ENCODE data around the gene MAD1L1. TPM values are rescaled to one million over a fixed set of nuclear protein-coding genes. Genes with fewer than 3 reads are reported as not detected.

Gene MAD1L1
- total RNA-seq, 1 experiment from 2014 or later, result 38.5 TPM

GRCh38 chr7:1959305-1959704 is 273.4 kb downstream of the MAD1L1 start:
- Histone ChIP-seq H3K79me2 (ENCODE audit: insufficient read depth, low read length) (no peaks in the 10 kb centered on the region), H3K36me3 (ENCODE audit: control insufficient read depth in 1 of 2, insufficient read depth in 2 of 2, low read length in 2 of 2) (0 out of 4 replicates have a peak, but pooled peaks cover 0 to 3% of the 10 kb centered on the region in 2 experiments), H3K9me2 (ENCODE audit: insufficient read depth) (no peaks in the 10 kb centered on the region), H3K9ac (ENCODE audit: low read length) (no peak overlapping the region), H3K27me3 (ENCODE audit: insufficient read depth, low read length) (no peaks in the 10 kb centered on the region), H3K9me3 (ENCODE audit: control insufficient read depth in 1 of 2, insufficient read depth in 1 of 2, low read depth in 1 of 2, low read length in 2 of 2) (peaks cover 0 to 4% of the 10 kb centered on the region in 2 experiments; a peak in 1 of 4 replicates), H3K4me3 (replicated peaks in 1 of 2; ENCODE audit: low read depth in 1 of 2, low read length in 2 of 2) (no peak overlapping the region), H3K4me2 (ENCODE audit: low read length) (no peak overlapping the region), H3K4me1 (ENCODE audit: control insufficient read depth in 1 of 2, insufficient read depth in 2 of 2, low read length in 2 of 2) (peaks cover 0 to 15% of the 10 kb centered on the region in 2 experiments; a peak in 3 of 4 replicates), H4K20me1 (ENCODE audit: insufficient read depth) (no peaks in the 10 kb centered on the region), H2AFZ (ENCODE audit: low read depth, low read length, poor library complexity, severe bottlenecking) (no peak overlapping the region), H3K27ac (ENCODE audit: low read depth, low read length) (no peak overlapping the region)
- TF ChIP-seq ZBTB33 (IDR thresholded peaks at IDR 0.05; ENCODE audit: extremely low read depth, insufficient replicate concordance, low read length) (no peak), POLR2AphosphoS5 (IDR thresholded peaks at IDR 0.05; ENCODE audit: low read depth, low read length) (no peak), POLR2A (IDR thresholded peaks at IDR 0.05; ENCODE audit: borderline replicate concordance, extremely low read depth, insufficient read depth, insufficient read length) (no peak), FOSL1 (IDR thresholded peaks at IDR 0.05; ENCODE audit: low read depth) (no peak), SRF (IDR thresholded peaks at IDR 0.05; ENCODE audit: low read depth) (no peak), CBX3 (IDR thresholded peaks at IDR 0.05; ENCODE audit: low read depth) (no peak), ATF3 (IDR thresholded peaks at IDR 0.05) (no peak), CEBPB (IDR thresholded peaks at IDR 0.05; ENCODE audit: low read depth) (no peak), TCF7L2 (IDR thresholded peaks at IDR 0.05; ENCODE audit: borderline replicate concordance, extremely low read depth, insufficient read depth, insufficient read length) (no peak), SIN3A (IDR thresholded peaks at IDR 0.05; ENCODE audit: low read depth) (no peak)
- TF ChIP-seq, protein P1, sequence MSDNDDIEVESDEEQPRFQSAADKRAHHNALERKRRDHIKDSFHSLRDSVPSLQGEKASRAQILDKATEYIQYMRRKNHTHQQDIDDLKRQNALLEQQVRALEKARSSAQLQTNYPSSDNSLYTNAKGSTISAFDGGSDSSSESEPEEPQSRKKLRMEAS (IDR thresholded peaks at IDR 0.05), result no peak
- CTCF ChIA-PET, result no interaction called here
- DNase-seq (ENCODE audit: low read depth, low spot score) (no peak), ATAC-seq (no peak)
- intact Hi-C loops (cut with micrococcal nuclease), result no loop called here
- no TSS peak for BruUV-seq (replicated peaks)
- RAD21 ChIA-PET (ENCODE audit: low non-redundant PET in 1 of 2, low total read pairs in 2 of 2, uncharacterized antibody in 2 of 2, unreplicated experiment in 2 of 2), result no interaction called here
- POLR2A ChIA-PET, result no interaction called here
